ENCODE measurements around the gene GALNT16.

- no peak for TF ChIP-seq EZH2 (optimal IDR thresholded peaks at IDR 0.05; ENCODE audit: low read depth, low read length)
- no peak for TF ChIP-seq CTCF (IDR thresholded peaks at IDR 0.05; ENCODE audit: low read length)
- no peak for TF ChIP-seq EZH2phosphoT487 (IDR thresholded peaks at IDR 0.05; ENCODE audit: low read length)
Observed at GRCh38 chr14:69353168-69353567, 93.2 kb downstream of the GALNT16 start.

All from MM.1S (cell line).